ENCODE data around the gene SLC6A16. TPM values are rescaled to one million over a fixed set of nuclear protein-coding genes. Genes with fewer than 3 reads are reported as not detected.

SLC6A16 gene
- total RNA-seq, 1 experiment from 2014 or later = 42.6 TPM

- Histone ChIP-seq H3K79me2 (ENCODE audit: low read length) (no peaks in the 10 kb centered on the region), H3K4me2 (ENCODE audit: low read depth, low read length, poor library complexity, severe bottlenecking) (no peak overlapping the region), H3K9me3 (ENCODE audit: low read length) (peaks cover 6% of the 10 kb centered on the region), H3K9me2 (replicated peaks; ENCODE audit: insufficient read depth, low read length) (no peaks in the 10 kb centered on the region), H3K9ac (ENCODE audit: low read length) (no peak overlapping the region), H4K20me1 (ENCODE audit: insufficient read depth, low read depth, low read length) (no peaks in the 10 kb centered on the region), H3K27me3 (ENCODE audit: low read length) (no peaks in the 10 kb centered on the region), H3K4me3 (ENCODE audit: low read length) (no peak overlapping the region), H3K4me1 (ENCODE audit: low read length) (peaks cover 32% of the 10 kb centered on the region), H2AFZ (ENCODE audit: low read length) (no peak overlapping the region), H3K36me3 (ENCODE audit: insufficient read depth, low read length) (no peaks in the 10 kb centered on the region), H3K27ac (ENCODE audit: low read length) (no peak overlapping the region)
- no peak for DNase-seq
These were observed 24.6 kb upstream of the SLC6A16 start for GRCh38 chr19:49349567-49349966.

- Histone ChIP-seq H2AFZ (ENCODE audit: low read length) (no peak overlapping the region), H3K4me2 (ENCODE audit: low read depth, low read length, poor library complexity, severe bottlenecking) (peak overlapping the region; percentile 42)
These were observed 23.6 kb upstream of the SLC6A16 start for GRCh38 chr19:49348305-49349189.

GRCh38 chr19:49347835-49348234 is 22.8 kb upstream of the SLC6A16 start:
- peak; percentile 94 for DNase-seq
- peak overlapping the region; percentile 13; the same call in 1 of the 2 replicates for H2AFZ ChIP-seq (ENCODE audit: low read length)
- H3K79me2 ChIP-seq (ENCODE audit: low read length) = no peaks in the 10 kb centered on the region
- H3K9me3 ChIP-seq (ENCODE audit: low read length) = peaks cover 6% of the 10 kb centered on the region
- peak overlapping the region; percentile 50 for H3K9ac ChIP-seq (ENCODE audit: low read length)
- H3K4me1 ChIP-seq (ENCODE audit: low read length) = peaks cover 24% of the 10 kb centered on the region
- H3K4me2 ChIP-seq (ENCODE audit: low read depth, low read length, poor library complexity, severe bottlenecking) = peak overlapping the region; percentile 42
- H3K27ac ChIP-seq (ENCODE audit: low read length) = peak overlapping the region; percentile 91
- H3K4me3 ChIP-seq (ENCODE audit: low read length) = peak overlapping the region; percentile 9; the same call in 1 of the 2 replicates
- no peaks in the 10 kb centered on the region for H3K9me2 ChIP-seq (replicated peaks; ENCODE audit: insufficient read depth, low read length)
- H3K27me3 ChIP-seq (ENCODE audit: low read length) = no peaks in the 10 kb centered on the region
- H3K36me3 ChIP-seq (ENCODE audit: insufficient read depth, low read length) = no peaks in the 10 kb centered on the region
- H4K20me1 ChIP-seq (ENCODE audit: insufficient read depth, low read depth, low read length) = no peaks in the 10 kb centered on the region

More at GRCh38 chr19:49348305-49349189, 23.6 kb upstream of the SLC6A16 start:
- peak overlapping the region; percentile 9; the same call in 1 of the 2 replicates for H3K4me3 ChIP-seq (ENCODE audit: low read length)
- peaks cover 6% of the 10 kb centered on the region for H3K9me3 ChIP-seq (ENCODE audit: low read length)
- H3K27ac ChIP-seq (ENCODE audit: low read length) = peak overlapping the region; percentile 91
- H4K20me1 ChIP-seq (ENCODE audit: insufficient read depth, low read depth, low read length) = no peaks in the 10 kb centered on the region
- H3K4me1 ChIP-seq (ENCODE audit: low read length) = peaks cover 30% of the 10 kb centered on the region
- H3K79me2 ChIP-seq (ENCODE audit: low read length) = no peaks in the 10 kb centered on the region
- peak overlapping the region; percentile 50 for H3K9ac ChIP-seq (ENCODE audit: low read length)
- DNase-seq = peak; percentile 88
- no peaks in the 10 kb centered on the region for H3K27me3 ChIP-seq (ENCODE audit: low read length)
- no peaks in the 10 kb centered on the region for H3K9me2 ChIP-seq (replicated peaks; ENCODE audit: insufficient read depth, low read length)
- no peaks in the 10 kb centered on the region for H3K36me3 ChIP-seq (ENCODE audit: insufficient read depth, low read length)

GRCh38 chr19:49347191-49347590 is 22.2 kb upstream of the SLC6A16 start:
- peak overlapping the region; percentile 91 for H3K27ac ChIP-seq (ENCODE audit: low read length)
- H3K4me2 ChIP-seq (ENCODE audit: low read depth, low read length, poor library complexity, severe bottlenecking) = no peak overlapping the region
- H3K4me1 ChIP-seq (ENCODE audit: low read length) = peaks cover 24% of the 10 kb centered on the region
- no peak overlapping the region for H3K4me3 ChIP-seq (ENCODE audit: low read length)
- H3K9ac ChIP-seq (ENCODE audit: low read length) = no peak overlapping the region
- no peaks in the 10 kb centered on the region for H3K9me2 ChIP-seq (replicated peaks; ENCODE audit: insufficient read depth, low read length)
- H3K27me3 ChIP-seq (ENCODE audit: low read length) = no peaks in the 10 kb centered on the region
- H3K79me2 ChIP-seq (ENCODE audit: low read length) = no peaks in the 10 kb centered on the region
- peaks cover 6% of the 10 kb centered on the region for H3K9me3 ChIP-seq (ENCODE audit: low read length)
- DNase-seq = no peak
- no peak overlapping the region for H2AFZ ChIP-seq (ENCODE audit: low read length)
- no peaks in the 10 kb centered on the region for H3K36me3 ChIP-seq (ENCODE audit: insufficient read depth, low read length)
- H4K20me1 ChIP-seq (ENCODE audit: insufficient read depth, low read depth, low read length) = no peaks in the 10 kb centered on the region

- Histone ChIP-seq H3K9ac (ENCODE audit: low read length) (no peak overlapping the region), H3K27me3 (ENCODE audit: low read length) (no peaks in the 10 kb centered on the region), H3K9me3 (ENCODE audit: low read length) (peaks cover 4% of the 10 kb centered on the region), H3K4me1 (ENCODE audit: low read length) (peaks cover 42% of the 10 kb centered on the region), H3K79me2 (ENCODE audit: low read length) (no peaks in the 10 kb centered on the region), H3K36me3 (ENCODE audit: insufficient read depth, low read length) (peaks cover 5% of the 10 kb centered on the region; the same call in 1 of the 2 replicates), H3K4me3 (ENCODE audit: low read length) (no peak overlapping the region), H3K27ac (ENCODE audit: low read length) (peak overlapping the region; percentile 8; the same call in 1 of the 2 replicates), H3K9me2 (replicated peaks; ENCODE audit: insufficient read depth, low read length) (no peaks in the 10 kb centered on the region), H4K20me1 (ENCODE audit: insufficient read depth, low read depth, low read length) (no peaks in the 10 kb centered on the region), H2AFZ (ENCODE audit: low read length) (no peak overlapping the region), H3K4me2 (ENCODE audit: low read depth, low read length, poor library complexity, severe bottlenecking) (no peak overlapping the region)
- DNase-seq = peak; percentile 68
These were observed 19.8 kb upstream of the SLC6A16 start for GRCh38 chr19:49344505-49345423.

GRCh38 chr19:49343123-49343522 is 18.1 kb upstream of the SLC6A16 start:
- Histone ChIP-seq H3K4me2 (ENCODE audit: low read depth, low read length, poor library complexity, severe bottlenecking) (no peak overlapping the region), H2AFZ (ENCODE audit: low read length) (no peak overlapping the region), H3K9me2 (replicated peaks; ENCODE audit: insufficient read depth, low read length) (no peaks in the 10 kb centered on the region), H4K20me1 (ENCODE audit: insufficient read depth, low read depth, low read length) (no peaks in the 10 kb centered on the region; the same call in 1 of the 2 replicates), H3K27me3 (ENCODE audit: low read length) (no peaks in the 10 kb centered on the region), H3K4me3 (ENCODE audit: low read length) (no peak overlapping the region), H3K9ac (ENCODE audit: low read length) (no peak overlapping the region), H3K9me3 (ENCODE audit: low read length) (no peaks in the 10 kb centered on the region), H3K79me2 (ENCODE audit: low read length) (no peaks in the 10 kb centered on the region), H3K36me3 (ENCODE audit: insufficient read depth, low read length) (peaks cover 10% of the 10 kb centered on the region), H3K4me1 (ENCODE audit: low read length) (peaks cover 47% of the 10 kb centered on the region), H3K27ac (ENCODE audit: low read length) (peak overlapping the region; percentile 96)
- DNase-seq = peak; percentile 70

- H3K79me2 ChIP-seq (ENCODE audit: low read length) = peaks cover 3% of the 10 kb centered on the region
- no peaks in the 10 kb centered on the region for H3K9me3 ChIP-seq (ENCODE audit: low read length)
- peaks cover 14% of the 10 kb centered on the region for H3K36me3 ChIP-seq (ENCODE audit: insufficient read depth, low read length)
- H3K9me2 ChIP-seq (replicated peaks; ENCODE audit: insufficient read depth, low read length) = no peaks in the 10 kb centered on the region
- H4K20me1 ChIP-seq (ENCODE audit: insufficient read depth, low read depth, low read length) = no peaks in the 10 kb centered on the region; the same call in 1 of the 2 replicates
- DNase-seq = peak; percentile 77
- H3K4me2 ChIP-seq (ENCODE audit: low read depth, low read length, poor library complexity, severe bottlenecking) = no peak overlapping the region
- peaks cover 47% of the 10 kb centered on the region for H3K4me1 ChIP-seq (ENCODE audit: low read length)
- H3K27ac ChIP-seq (ENCODE audit: low read length) = peak overlapping the region; percentile 96
- no peak overlapping the region for H3K4me3 ChIP-seq (ENCODE audit: low read length)
- H3K27me3 ChIP-seq (ENCODE audit: low read length) = no peaks in the 10 kb centered on the region
- no peak overlapping the region for H2AFZ ChIP-seq (ENCODE audit: low read length)
- H3K9ac ChIP-seq (ENCODE audit: low read length) = no peak overlapping the region
These were observed 17.3 kb upstream of the SLC6A16 start for GRCh38 chr19:49342291-49342721.
